Fibroblast of lung (primary cell): ENCODE measurements around the gene RPRD1B. TPM values are rescaled to one million over a fixed set of nuclear protein-coding genes. Genes with fewer than 3 reads are reported as not detected.

Source experiments
- DNase-seq, 2 donors: peaks; one replicate each; pipeline versions ENCODE4 v3.0.0 to v3.0.0-alpha.2; 2010; ENCODE audit warnings: low read depth in 2 of 2
- H2AFZ ChIP-seq: 2 replicates; pipeline ENCODE4 v1.5.1; 2012; ENCODE audit warnings: low read length, control low read depth, inconsistent platforms
- H3K27ac ChIP-seq: 2 replicates; pipeline ENCODE4 v1.5.1; 2011; ENCODE audit warnings: low read length, control low read depth; ENCODE audit not compliant: insufficient read depth
- H3K27me3 ChIP-seq: 2 replicates; pipeline ENCODE4 v1.5.1; 2011; ENCODE audit warnings: mild to moderate bottlenecking, low read length; ENCODE audit not compliant: control insufficient read depth, insufficient read depth
- H3K36me3 ChIP-seq: 2 replicates; pipeline ENCODE4 v1.5.1; 2011; ENCODE audit warnings: low read length; ENCODE audit not compliant: control insufficient read depth, insufficient read depth
- H3K4me1 ChIP-seq: 2 replicates; pipeline ENCODE4 v1.5.1; 2011; ENCODE audit warnings: low read length; ENCODE audit not compliant: control insufficient read depth, insufficient read depth; ENCODE audit errors: extremely low read depth
- H3K4me2 ChIP-seq: 2 replicates; pipeline ENCODE4 v1.5.1; 2011; ENCODE audit warnings: low read length, control low read depth; ENCODE audit not compliant: insufficient read depth; ENCODE audit errors: extremely low read depth
- H3K4me3 ChIP-seq, 4 experiments: fragments of 200-600 bp in 1 of 4; sonication (generic) in 1 of 4; replicated peaks in 1 of 4; 2 replicates each; pipeline ENCODE4 v1.5.1; 2011 to 2016; ENCODE audit warnings: low read length in 4 of 4, low read depth in 3 of 4, mild to moderate bottlenecking in 3 of 4, control low read depth in 2 of 4, inconsistent platforms in 1 of 4, mixed read lengths in 1 of 4; ENCODE audit not compliant: insufficient read depth in 1 of 4; ENCODE audit errors: control extremely low read depth in 1 of 4
- H3K79me2 ChIP-seq: 2 replicates; pipeline ENCODE4 v1.5.1; 2012; ENCODE audit warnings: mild to moderate bottlenecking, low read length, inconsistent platforms; ENCODE audit not compliant: control insufficient read depth, insufficient read depth
- H3K9ac ChIP-seq: 2 replicates; pipeline ENCODE4 v1.5.1; 2011; ENCODE audit warnings: mild to moderate bottlenecking, low read length, control low read depth; ENCODE audit not compliant: insufficient read depth
- H3K9me3 ChIP-seq: 2 replicates; pipeline ENCODE4 v1.5.1; 2012; ENCODE audit warnings: low read depth, low read length; ENCODE audit not compliant: control insufficient read depth, insufficient read depth
- H4K20me1 ChIP-seq: 2 replicates; pipeline ENCODE4 v1.5.1; 2011; ENCODE audit warnings: low read length; ENCODE audit not compliant: control insufficient read depth, insufficient read depth; ENCODE audit errors: extremely low read depth
- CTCF ChIP-seq, 2 donors: IDR thresholded peaks in 1 of 2; conservative IDR thresholded peaks in 1 of 2; 1 replicate in 1 of 2; 2 replicates in 1 of 2; pipeline ENCODE4 v1.5.1; 2011 to 2012; ENCODE audit warnings: low read length in 2 of 2, control low read depth in 1 of 2, inconsistent platforms in 1 of 2, low read depth in 1 of 2, mild to moderate bottlenecking in 1 of 2
- EZH2 ChIP-seq: IDR thresholded peaks from 2 replicates; pipeline ENCODE4 v1.5.1; 2012; ENCODE audit warnings: low read length, control low read depth, mild to moderate bottlenecking; ENCODE audit errors: missing control alignments
- polyA plus RNA-seq, 2 donors: library from polyadenylated mRNA; depleted of rRNA in 1 of 2; stranded (reverse) in 1 of 2; unstranded in 1 of 2; fragments of >200 nt; gene quantifications; 2 replicates each; pipeline ENCODE4 v1.2.1, GENCODE V29; 2011 to 2012; ENCODE audit warnings: missing spikeins in 1 of 2
- total RNA-seq: library from RNA; depleted of rRNA; stranded (reverse); fragments of >200 nt; gene quantifications from 2 replicates; pipeline ENCODE4 v1.2.1, GENCODE V29; 2014

The RPRD1B gene
- total and polyA plus RNA-seq, 2 donors (not counting 1 experiment from before 2014, with no cell fraction given): 23.8 to 23.9 TPM

GRCh38 chr20:38031957-38032356 lies 1.6 kb upstream of the RPRD1B start:
- no peak overlapping the region for H3K4me2 ChIP-seq
- H3K9ac ChIP-seq: no peak overlapping the region
- H2AFZ ChIP-seq: no peak overlapping the region
- peaks cover 6% of the 10 kb centered on the region for H3K4me1 ChIP-seq
- no peaks in the 10 kb centered on the region for H3K9me3 ChIP-seq
- H3K79me2 ChIP-seq: peaks cover 61% of the 10 kb centered on the region
- no peak for TF ChIP-seq EZH2
- TF ChIP-seq CTCF (conservative IDR thresholded peaks at IDR 0.05 in 1 of 2, IDR thresholded peaks at IDR 0.05 in 1 of 2; ENCODE audit: low read depth in 1 of 2, low read length in 2 of 2): no peak
- H3K36me3 ChIP-seq: no peaks in the 10 kb centered on the region
- no peak overlapping the region for H3K27ac ChIP-seq
- H4K20me1 ChIP-seq: no peaks in the 10 kb centered on the region
- H3K4me3 ChIP-seq: peak overlapping the region in 2 of 4 experiments; percentile 90 to 95
- no peak for DNase-seq
- H3K27me3 ChIP-seq: no peaks in the 10 kb centered on the region

- Histone ChIP-seq H3K27ac (peak overlapping the region; percentile 96), H4K20me1 (no peaks in the 10 kb centered on the region), H3K79me2 (peaks cover 69% of the 10 kb centered on the region), H3K4me2 (peak overlapping the region; percentile 100), H3K36me3 (no peaks in the 10 kb centered on the region), H3K9me3 (no peaks in the 10 kb centered on the region), H3K27me3 (no peaks in the 10 kb centered on the region), H3K9ac (peak overlapping the region; percentile 95), H2AFZ (peak overlapping the region; percentile 54), H3K4me1 (peaks cover 6% of the 10 kb centered on the region), H3K4me3 (peak overlapping the region; percentile 83 to 95 (median 87))
- TF ChIP-seq CTCF (conservative IDR thresholded peaks at IDR 0.05 in 1 of 2, IDR thresholded peaks at IDR 0.05 in 1 of 2; ENCODE audit: low read depth in 1 of 2, low read length in 2 of 2): no peak
- TF ChIP-seq EZH2: no peak
- DNase-seq: no peak
These were observed 789 bp upstream of the RPRD1B start for GRCh38 chr20:38032585-38033329.

- peaks cover 6% of the 10 kb centered on the region for H3K4me1 ChIP-seq
- H3K27me3 ChIP-seq: no peaks in the 10 kb centered on the region
- peaks cover 73% of the 10 kb centered on the region for H3K79me2 ChIP-seq
- H3K4me2 ChIP-seq: peak overlapping the region; percentile 86
- TF ChIP-seq EZH2 (no peak), CTCF (conservative IDR thresholded peaks at IDR 0.05 in 1 of 2, IDR thresholded peaks at IDR 0.05 in 1 of 2; ENCODE audit: low read depth in 1 of 2, low read length in 2 of 2) (no peak)
- H3K4me3 ChIP-seq: peak overlapping the region; percentile 83 to 95 (median 87)
- no peaks in the 10 kb centered on the region for H3K36me3 ChIP-seq
- peak in 1 of 2 donors; percentile 3 for DNase-seq
- no peaks in the 10 kb centered on the region for H3K9me3 ChIP-seq
- H3K9ac ChIP-seq: peak overlapping the region; percentile 95
- H3K27ac ChIP-seq: peak overlapping the region; percentile 96
- H2AFZ ChIP-seq: peak overlapping the region; percentile 56
- H4K20me1 ChIP-seq: no peaks in the 10 kb centered on the region
These were observed 633 bp downstream of the RPRD1B start for GRCh38 chr20:38034108-38034649.
